SK-N-SH treated with all-trans-retinoic acid at 6 μM for 48 hours (cell line): ENCODE measurements around the gene CLEC5A.

Experiments
- CSDC2 ChIP-seq: fragments of 250-450 bp; sonication (Bioruptor Pico); IDR thresholded peaks from 2 replicates; pipeline ENCODE4 v1.5.0; 2020; ENCODE audit warnings: mild to moderate bottlenecking, moderate library complexity
- PATZ1 ChIP-seq: fragments of 250-450 bp; sonication (Bioruptor Pico); IDR thresholded peaks from 2 replicates; pipeline ENCODE4 v1.8.0; 2020; ENCODE audit warnings: mild to moderate bottlenecking, moderate library complexity, borderline replicate concordance
- ZFP3 ChIP-seq: fragments of 250-450 bp; sonication (Bioruptor Pico); IDR thresholded peaks from 2 replicates; pipeline ENCODE4 v1.5.0; 2020; ENCODE audit warnings: mild to moderate bottlenecking, moderate library complexity

GRCh38 chr7:141949911-141950310, 3.1 kb upstream of the CLEC5A start:
- no peak for TF ChIP-seq PATZ1 (CRISPR knock-in tag)
- TF ChIP-seq CSDC2 (CRISPR knock-in tag), result no peak
- TF ChIP-seq ZFP3 (CRISPR knock-in tag), result no peak
